T-cell (primary cell): ENCODE data around the gene EPHB3. TPM values are rescaled to one million over a fixed set of nuclear protein-coding genes. Genes with fewer than 3 reads are reported as not detected.

Source experiments
- ATAC-seq, 4 experiments: fragments of 200-7000 bp in 3 of 4; fragments of 150-1000 bp in 1 of 4; cut with Tn5 transposase; replicated peaks in 1 of 4; 1 replicate in 3 of 4; 2 replicates in 1 of 4; pipeline ENCODE4 v1.10.0; 2021; ENCODE audit warnings: moderate library complexity in 3 of 4, mild to moderate bottlenecking in 2 of 4, moderate number of reproducible peaks in 1 of 4
- CTCF ChIA-PET, 2 donors: fragments of 300-600 bp; sonication (Branson Sonifier 250); formaldehyde crosslinking; loops; one replicate each; lab custom pipeline; 2022; ENCODE audit warnings: antibody characterized with exemption in 2 of 2; lab: Charles Lee
- POLR2A ChIA-PET, 2 donors: fragments of 300-600 bp; sonication (Branson Sonifier 250); formaldehyde crosslinking; loops; one replicate each; lab custom pipeline; 2022; ENCODE audit warnings: antibody characterized with exemption in 2 of 2; lab: Charles Lee
- DNase-seq, 35 experiments: peaks; one replicate each; pipeline versions ENCODE4 v3.0.0 to v3.0.0-alpha.2; 2013 to 2023
- H3K27ac ChIP-seq: one replicate; pipeline ENCODE4 v1.5.1; 2013; ENCODE audit warnings: low read length
- H3K27me3 ChIP-seq, 2 experiments: replicated peaks in 1 of 2; 1 replicate in 1 of 2; 2 replicates in 1 of 2; pipeline versions ENCODE4 v1.6.1 to v1.7.0; 2013; ENCODE audit warnings: low read length in 1 of 2, mixed read lengths in 1 of 2; ENCODE audit not compliant: control insufficient read depth in 2 of 2, insufficient read depth in 2 of 2; ENCODE audit errors: extremely low read depth in 1 of 2
- H3K36me3 ChIP-seq, 2 donors: 1 replicate in 1 of 2; 2 replicates in 1 of 2; pipeline versions ENCODE4 v1.6.1 to v1.7.0; 2013; ENCODE audit warnings: low read length in 1 of 2; ENCODE audit not compliant: control insufficient read depth in 2 of 2, insufficient read depth in 1 of 2; ENCODE audit errors: extremely low read depth in 1 of 2
- H3K4me1 ChIP-seq, 2 experiments: 1 replicate in 1 of 2; 2 replicates in 1 of 2; pipeline versions ENCODE4 v1.6.1 to v1.7.0; 2013; ENCODE audit warnings: low read length in 2 of 2, mixed read lengths in 1 of 2; ENCODE audit not compliant: insufficient read depth in 2 of 2, control insufficient read depth in 1 of 2; ENCODE audit errors: extremely low read depth in 1 of 2
- H3K4me3 ChIP-seq, 2 donors: 1 replicate in 1 of 2; 2 replicates in 1 of 2; pipeline versions ENCODE4 v1.5.1 to v1.7.0; 2013; ENCODE audit warnings: mild to moderate bottlenecking in 2 of 2, low read length in 1 of 2, moderate library complexity in 1 of 2; ENCODE audit not compliant: control insufficient read depth in 1 of 2; ENCODE audit errors: extremely low read depth in 1 of 2
- H3K9me3 ChIP-seq: 2 replicates; pipeline ENCODE4 v1.7.0; 2013
- H3K27ac Mint-ChIP-seq, 2 donors: one replicate each; pipeline ENCODE4 v1.8.0; 2020 to 2021; ENCODE audit warnings: mild to moderate bottlenecking in 2 of 2, mixed read lengths in 2 of 2
- H3K27me3 Mint-ChIP-seq, 2 donors: one replicate each; pipeline ENCODE4 v1.8.0; 2021 to 2022; ENCODE audit warnings: mixed read lengths in 2 of 2
- H3K36me3 Mint-ChIP-seq: one replicate; pipeline ENCODE4 v1.8.0; 2021; ENCODE audit warnings: mixed read lengths
- H3K4me1 Mint-ChIP-seq, 3 donors: one replicate each; pipeline ENCODE4 v1.8.0; 2020 to 2022; ENCODE audit warnings: mixed read lengths in 3 of 3, mild to moderate bottlenecking in 1 of 3
- H3K4me3 Mint-ChIP-seq, 3 donors: one replicate each; pipeline ENCODE4 v1.8.0; 2020 to 2022; ENCODE audit warnings: mild to moderate bottlenecking in 3 of 3, mixed read lengths in 3 of 3, moderate library complexity in 3 of 3
- H3K9me3 Mint-ChIP-seq, 3 donors: one replicate each; pipeline ENCODE4 v1.8.0; 2020 to 2022; ENCODE audit warnings: mixed read lengths in 3 of 3
- WGBS: methylation state at CpG from one replicate; pipeline ENCODE4 v1.1.5; 2013; ENCODE audit warnings: missing lambda C conversion rate; ENCODE audit not compliant: insufficient coverage; 5-methylcytosine and 5-hydroxymethylcytosine counted together
- total RNA-seq, 35 experiments: library from RNA in 6 of 35; stranded (reverse) in 6 of 35; fragments of 120-200 nt in 1 of 35; gene quantifications; one replicate each; pipeline versions ENCODE4 v1.2.1 to v1.2.4 and lab custom pipeline; 2013 to 2026

EPHB3 gene
- total RNA-seq, 5 donors from 2014 or later (not counting 1 experiment from before 2014, with no cell fraction given): 0.35 to 1.1 (median 0.55) TPM

DNA sequence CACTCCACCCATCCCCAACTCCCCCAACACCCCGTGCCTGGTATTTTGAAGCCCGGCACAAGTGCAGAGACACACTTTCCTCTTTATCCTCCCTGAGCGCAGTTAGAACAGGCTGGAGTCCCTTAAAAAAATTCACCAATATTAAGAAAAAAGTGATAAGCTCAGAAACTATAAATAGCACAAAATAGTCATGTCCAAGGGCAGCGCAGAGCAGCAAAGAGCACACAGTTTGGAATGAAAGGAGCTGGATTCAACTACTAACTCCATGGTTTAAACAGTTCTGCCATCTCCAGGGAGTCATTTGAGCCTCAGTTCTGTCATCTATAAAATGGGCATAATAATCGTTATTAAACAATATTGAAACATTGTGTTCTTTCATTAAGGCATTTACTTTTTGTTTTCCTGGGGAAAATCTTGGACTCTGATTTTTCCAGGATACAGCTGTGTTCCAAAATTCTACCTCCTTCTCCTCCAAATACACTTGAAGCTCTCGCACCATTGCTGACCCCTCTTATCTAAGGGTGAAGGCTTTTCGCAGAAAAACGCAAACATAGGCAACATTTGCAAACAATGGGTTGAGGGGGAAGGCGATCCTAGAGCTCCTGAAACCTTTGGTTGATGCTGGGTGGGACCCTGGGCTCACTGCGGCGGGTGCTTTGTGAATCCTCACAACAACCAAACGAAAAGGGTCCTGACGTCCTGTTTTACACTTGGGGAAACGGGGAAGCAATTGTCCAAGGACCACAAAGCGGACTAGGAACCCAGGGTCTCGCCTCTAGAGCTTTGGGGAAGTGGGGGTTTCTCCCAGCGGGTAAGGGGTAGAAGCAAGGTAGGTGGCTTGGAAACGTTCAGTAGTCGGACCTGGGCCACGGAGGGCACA is 41.8 kb downstream of the EPHB3 start:
- no peaks in the 10 kb centered on the region for H3K36me3 ChIP-seq
- peaks cover 5 to 74% of the 10 kb centered on the region in 2 experiments for H3K27me3 ChIP-seq
- WGBS: 51% methylated on average over 10 of the region's 20 CpGs
- Mint-ChIP-seq H3K36me3 (no peaks in the 10 kb centered on the region), H3K4me3 (peak overlapping the region; percentile 17 to 64 (median 35)), H3K9me3 (no peaks in the 10 kb centered on the region), H3K27me3 (peaks cover 40 to 63% of the 10 kb centered on the region in 2 donors), H3K4me1 (peaks cover 37 to 51% (median 47%) of the 10 kb centered on the region in 3 donors), H3K27ac (no peak overlapping the region)
- ATAC-seq (no peak), DNase-seq (no peak)
- H3K27ac ChIP-seq: no peak overlapping the region
- H3K4me1 ChIP-seq: peaks cover 7 to 46% of the 10 kb centered on the region in 2 experiments
- no peaks in the 10 kb centered on the region for H3K9me3 ChIP-seq
- ChIA-PET POLR2A (no interaction called here), CTCF (interaction anchor here in 1 of 2 donors (0.7 to 0.9 kb wide), 2 partner anchors 232 to 376 kb away, joined by 3 to 4 read pairs; no protein-coding TSS in a partner anchor)
- peak overlapping the region in 1 of 2 donors; percentile 46 for H3K4me3 ChIP-seq

GRCh38 chr3:184604039-184604601 is 42.5 kb downstream of the EPHB3 start:
- no peak for ATAC-seq
- peaks cover 41 to 58% (median 54%) of the 10 kb centered on the region in 3 donors for H3K4me1 Mint-ChIP-seq

DNA sequence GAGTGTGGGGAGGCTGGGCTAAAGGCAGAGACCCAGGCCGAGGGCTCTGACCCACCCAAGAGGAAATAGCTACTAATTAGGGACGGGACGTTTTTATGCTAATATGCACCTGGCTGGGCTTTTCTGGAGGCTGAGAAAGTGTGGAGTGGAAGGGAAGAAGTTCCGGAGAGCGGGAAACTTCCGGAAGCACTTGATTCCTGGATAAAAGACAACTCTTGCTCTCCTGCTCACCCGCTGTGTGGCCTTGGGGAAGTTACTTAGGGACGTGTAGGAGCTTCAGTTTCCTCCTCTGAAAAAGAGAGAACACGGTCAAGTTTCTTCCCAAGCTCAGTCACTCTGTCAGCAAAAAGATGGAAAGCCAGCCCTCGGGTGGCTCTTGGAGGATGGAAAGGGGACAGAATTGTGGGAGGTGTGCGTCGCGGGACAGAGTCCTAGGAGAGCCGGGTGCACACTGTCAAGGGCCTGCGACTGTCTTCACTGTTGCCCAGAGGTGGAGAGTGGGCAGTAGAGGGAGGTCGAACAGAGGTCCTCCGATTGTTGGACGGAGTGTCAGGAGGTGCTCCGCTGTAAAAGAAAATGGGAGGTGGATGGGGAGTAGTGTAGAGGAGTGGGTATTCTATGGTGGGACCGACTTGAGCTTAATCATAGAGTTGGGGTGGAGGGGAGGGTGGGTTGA is 43.2 kb downstream of the EPHB3 start:
- Mint-ChIP-seq H3K9me3 (no peaks in the 10 kb centered on the region), H3K4me1 (peaks cover 42 to 60% (median 57%) of the 10 kb centered on the region in 3 donors), H3K4me3 (peak overlapping the region in 2 of 3 donors; percentile 22 to 40), H3K36me3 (no peaks in the 10 kb centered on the region), H3K27me3 (peaks cover 40 to 61% of the 10 kb centered on the region in 2 donors), H3K27ac (peak overlapping the region in 1 of 2 donors; percentile 12)
- CTCF ChIA-PET: interaction anchor here in 1 of 2 donors (0.6 to 0.7 kb wide), 3 partner anchors 11 to 384 kb away, joined by 3 to 4 read pairs (median 4); no protein-coding TSS in a partner anchor
- no peak overlapping the region for H3K4me3 ChIP-seq
- peaks cover 13 to 56% of the 10 kb centered on the region in 2 experiments for H3K4me1 ChIP-seq
- no peaks in the 10 kb centered on the region for H3K9me3 ChIP-seq
- POLR2A ChIA-PET: interaction anchor here in 1 of 2 donors (0.6 kb wide), 1 partner anchor 16 kb away, joined by 10 read pairs; no protein-coding TSS in a partner anchor
- DNase-seq (no peak), ATAC-seq (no peak)
- 65% methylated on average over 18 of the region's 20 CpGs for WGBS
- H3K36me3 ChIP-seq: no peaks in the 10 kb centered on the region
- no peak overlapping the region for H3K27ac ChIP-seq
- peaks cover 5 to 67% of the 10 kb centered on the region in 2 experiments for H3K27me3 ChIP-seq

More at GRCh38 chr3:184604039-184604601, 42.5 kb downstream of the EPHB3 start:
- peaks cover 40 to 63% of the 10 kb centered on the region in 2 donors for H3K27me3 Mint-ChIP-seq
- DNase-seq: no peak
- H3K27me3 ChIP-seq: peaks cover 5 to 68% of the 10 kb centered on the region in 2 experiments
- H3K4me1 ChIP-seq: peaks cover 9 to 53% of the 10 kb centered on the region in 2 experiments
- peak overlapping the region; percentile 17 to 64 (median 35) for H3K4me3 Mint-ChIP-seq
- no peak overlapping the region for H3K27ac Mint-ChIP-seq
- peak overlapping the region in 1 of 2 donors; percentile 46 for H3K4me3 ChIP-seq
- H3K27ac ChIP-seq: no peak overlapping the region
- no peaks in the 10 kb centered on the region for H3K9me3 Mint-ChIP-seq
- no peaks in the 10 kb centered on the region for H3K9me3 ChIP-seq
- POLR2A ChIA-PET: no interaction called here
- CTCF ChIA-PET: interaction anchor here in 1 of 2 donors (0.6 to 0.9 kb wide), 2 partner anchors 11 to 233 kb away, joined by 3 to 4 read pairs; no protein-coding TSS in a partner anchor
- no peaks in the 10 kb centered on the region for H3K36me3 Mint-ChIP-seq
- 3% methylated on average over 38 of the region's 56 CpGs for WGBS
- no peaks in the 10 kb centered on the region for H3K36me3 ChIP-seq

- ChIA-PET POLR2A (no interaction called here), CTCF (no interaction called here)
- Histone ChIP-seq H3K4me3 (no peak overlapping the region), H3K9me3 (no peaks in the 10 kb centered on the region), H3K4me1 (peaks cover 10 to 51% of the 10 kb centered on the region in 2 experiments), H3K36me3 (no peaks in the 10 kb centered on the region), H3K27ac (no peak overlapping the region), H3K27me3 (peaks cover 5 to 55% of the 10 kb centered on the region in 2 experiments)
- peak; percentile 71 to 94 (median 82) for ATAC-seq
- H3K36me3 Mint-ChIP-seq: no peaks in the 10 kb centered on the region
- DNase-seq: peak in 8 of 35 experiments; percentile 4 to 61 (median 8)
- H3K4me3 Mint-ChIP-seq: peak overlapping the region in 1 of 3 donors; percentile 27
- H3K27ac Mint-ChIP-seq: no peak overlapping the region
- peaks cover 33 to 55% (median 45%) of the 10 kb centered on the region in 3 donors for H3K4me1 Mint-ChIP-seq
- H3K9me3 Mint-ChIP-seq: no peaks in the 10 kb centered on the region
- H3K27me3 Mint-ChIP-seq: peaks cover 23 to 33% of the 10 kb centered on the region in 2 donors
Observed at GRCh38 chr3:184608209-184608608, 46.6 kb downstream of the EPHB3 start.

GRCh38 chr3:184609476-184610244 is 48.1 kb downstream of the EPHB3 start:
- Mint-ChIP-seq H3K4me3 (no peak overlapping the region), H3K9me3 (no peaks in the 10 kb centered on the region), H3K27me3 (peaks cover 18 to 24% of the 10 kb centered on the region in 2 donors), H3K36me3 (no peaks in the 10 kb centered on the region), H3K27ac (no peak overlapping the region), H3K4me1 (peaks cover 25 to 47% (median 36%) of the 10 kb centered on the region in 3 donors)
- Histone ChIP-seq H3K4me3 (no peak overlapping the region), H3K36me3 (no peaks in the 10 kb centered on the region), H3K4me1 (peaks cover 10 to 38% of the 10 kb centered on the region in 2 experiments), H3K27ac (no peak overlapping the region), H3K9me3 (no peaks in the 10 kb centered on the region), H3K27me3 (peaks cover 0 to 50% of the 10 kb centered on the region in 2 experiments)
- POLR2A ChIA-PET: no interaction called here
- ATAC-seq (no peak), DNase-seq (no peak)
- CTCF ChIA-PET: no interaction called here
- whole genome bisulfite sequencing: 91% methylated on average over 9 of the region's 9 CpGs
